HG02884 (cell line): ENCODE results near the gene TRIM31.

Experiments used
- ATAC-seq: cut with Tn5 transposase; IDR thresholded peaks from one replicate; pipeline ENCODE4 v1.9.1; 2021; ENCODE audit warnings: mild to moderate bottlenecking, moderate library complexity; ENCODE audit not compliant: unreplicated experiment

The TRIM31 gene

GRCh38 chr6:30113003-30113759 is at the start of gene TRIM31:
TRIM31 (minus strand) TSS chr6:30113090; CDS start chr6:30112805, 285 bp downstream.
- no peak for ATAC-seq

- ATAC-seq = no peak
These were observed 49.6 kb upstream of the TRIM31 start for GRCh38 chr6:30162265-30163089.

GRCh38 chr6:30160785-30161531 is 48.1 kb upstream of the TRIM31 start, which contains the start of gene TRIM10:
TRIM10 (minus strand) TSS chr6:30161211; CDS start chr6:30160858, 353 bp downstream.
- ATAC-seq = no peak

- no peak for ATAC-seq
These were observed 47.3 kb upstream of the TRIM31 start for GRCh38 chr6:30160008-30160784.

GRCh38 chr6:30158475-30159040 is 45.7 kb upstream of the TRIM31 start:
- ATAC-seq = no peak

GRCh38 chr6:30157999-30158398 is 45.1 kb upstream of the TRIM31 start:
- no peak for ATAC-seq

GRCh38 chr6:30157581-30157980 is 44.7 kb upstream of the TRIM31 start:
- no peak for ATAC-seq

- no peak for ATAC-seq
These were observed 43.9 kb upstream of the TRIM31 start for GRCh38 chr6:30156774-30157173.

- no peak for ATAC-seq
These were observed 43.3 kb upstream of the TRIM31 start for GRCh38 chr6:30156262-30156599.

- no peak for ATAC-seq
These were observed 42.8 kb upstream of the TRIM31 start for GRCh38 chr6:30155520-30156261.

- ATAC-seq = no peak
These were observed 42.0 kb upstream of the TRIM31 start for GRCh38 chr6:30154709-30155519.

- ATAC-seq = no peak
These were observed 41.2 kb upstream of the TRIM31 start for GRCh38 chr6:30154061-30154460.

- ATAC-seq = no peak
These were observed 40.2 kb upstream of the TRIM31 start for GRCh38 chr6:30152910-30153610.

- ATAC-seq = no peak
These were observed 39.3 kb upstream of the TRIM31 start for GRCh38 chr6:30152016-30152673.

- no peak for ATAC-seq
These were observed 38.7 kb upstream of the TRIM31 start for GRCh38 chr6:30151580-30151979.

- no peak for ATAC-seq
These were observed 37.9 kb upstream of the TRIM31 start for GRCh38 chr6:30150671-30151395.
